Left lung (tissue), 10 donors: ENCODE results near the gene CEL. TPM values are rescaled to one million over a fixed set of nuclear protein-coding genes. Genes with fewer than 3 reads are reported as not detected.

Experiments used
- ATAC-seq: fragments of 200-7000 bp; cut with Tn5 transposase; one replicate; pipeline ENCODE4 v1.9.1; 2020; ENCODE audit warnings: moderate library complexity
- DNase-seq, 4 donors: peaks; one replicate each; pipeline ENCODE4 v3.0.0-alpha.2; 2013 to 2020
- H3K27ac ChIP-seq, 2 donors: fragments of 200-600 bp; sonication (generic) in 1 of 2; one replicate each; pipeline versions ENCODE4 v1.5.0 to v1.8.0; 2020 to 2021
- H3K27me3 ChIP-seq, 2 donors: fragments of 200-600 bp; sonication (generic) in 1 of 2; one replicate each; pipeline versions ENCODE4 v1.5.0 to v1.8.0; 2020 to 2021
- H3K36me3 ChIP-seq, 2 donors: fragments of 200-600 bp; sonication (generic) in 1 of 2; one replicate each; pipeline versions ENCODE4 v1.5.0 to v1.8.0; 2020 to 2021
- H3K4me1 ChIP-seq, 2 donors: fragments of 200-600 bp; one replicate each; pipeline ENCODE4 v1.8.0; 2021
- H3K4me3 ChIP-seq, 2 donors: fragments of 200-600 bp; sonication (generic) in 1 of 2; one replicate each; pipeline versions ENCODE4 v1.5.0 to v1.8.0; 2020 to 2021; ENCODE audit warnings: mild to moderate bottlenecking in 1 of 2
- H3K9me3 ChIP-seq, 2 donors: fragments of 200-600 bp; sonication (generic) in 1 of 2; one replicate each; pipeline versions ENCODE4 v1.5.0 to v1.8.0; 2020 to 2021
- intact Hi-C, 2 donors: fragments of 100-400 bp; cut with DNase I; formaldehyde crosslinking; loops; one replicate each; pipeline versions ENCODE4 v1.11.2 to v1.14.2; 2022
- microRNA-seq, 2 donors: library from miRNA; unstranded; fragments of <30 nt; microRNA quantifications; one replicate each; pipeline ENCODE4, GENCODE V29; 2019
- polyA plus RNA-seq, 6 donors: library from polyadenylated mRNA; unstranded; fragments of 120-200 nt; gene quantifications; one replicate each; pipeline ENCODE4 v1.2.1, GENCODE V29; 2013; ENCODE audit not compliant: insufficient read length in 6 of 6
- total RNA-seq, 2 donors: library from RNA; stranded (reverse); fragmentation: NEBNext Ultra II Directional; extraction: Animal tissue kit (Norgen Biotek cat#: 25700); gene quantifications; one replicate each; pipeline ENCODE4 v1.2.1, GENCODE V29; 2021
- TF ChIP-seq, protein P1 (sequence below), 2 donors: fragments of 200-600 bp; sonication (generic) in 1 of 2; IDR thresholded peaks; one replicate each; pipeline versions ENCODE4 v1.5.0 to v1.8.0; 2021; ENCODE audit warnings: antibody characterized with exemption in 2 of 2
- donor health status: DM: no; HTN: yes; CAD: no.
- donor health status: DM: no; HTN: no; CAD: no.

Gene CEL
- total and polyA plus RNA-seq, 8 donors: 0.47 to 2.6 (median 2.0) TPM

DNA sequence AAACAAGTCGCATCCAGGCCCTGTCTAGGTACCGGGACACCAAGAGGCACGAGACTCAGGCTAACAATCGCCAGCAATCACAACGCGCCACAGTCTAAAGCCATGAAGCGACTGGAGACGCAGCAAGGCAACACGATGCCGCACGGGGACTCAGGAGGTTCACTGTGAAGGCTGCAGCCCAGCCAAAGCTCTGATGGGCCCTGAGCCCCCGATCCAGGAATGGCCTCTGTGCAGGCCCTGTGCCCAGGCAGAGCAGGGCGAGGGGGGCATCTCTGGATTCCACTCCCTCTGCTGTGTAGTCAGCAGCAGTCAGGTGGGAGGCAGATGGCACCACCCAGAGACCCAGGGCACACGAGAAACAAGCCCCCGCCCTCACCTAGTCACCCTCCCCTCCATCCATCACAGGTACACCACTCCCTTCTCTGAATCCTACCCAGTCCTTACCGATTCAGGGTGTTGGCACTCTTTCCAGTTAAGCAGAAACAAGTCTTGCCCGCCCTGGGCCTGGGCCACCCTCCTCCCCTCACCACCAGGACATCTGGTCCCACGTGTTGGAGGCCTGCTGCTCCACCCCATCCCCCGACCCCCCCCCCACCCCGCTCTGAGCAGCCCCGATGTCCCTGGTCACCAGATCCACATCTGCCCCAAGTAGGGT is 58.2 kb downstream of the CEL start:
- H3K36me3 ChIP-seq: no peaks in the 10 kb centered on the region
- peak in 1 of 4 donors; percentile 69 for DNase-seq
- peak; percentile 6 for ATAC-seq
- TF ChIP-seq, protein P1, sequence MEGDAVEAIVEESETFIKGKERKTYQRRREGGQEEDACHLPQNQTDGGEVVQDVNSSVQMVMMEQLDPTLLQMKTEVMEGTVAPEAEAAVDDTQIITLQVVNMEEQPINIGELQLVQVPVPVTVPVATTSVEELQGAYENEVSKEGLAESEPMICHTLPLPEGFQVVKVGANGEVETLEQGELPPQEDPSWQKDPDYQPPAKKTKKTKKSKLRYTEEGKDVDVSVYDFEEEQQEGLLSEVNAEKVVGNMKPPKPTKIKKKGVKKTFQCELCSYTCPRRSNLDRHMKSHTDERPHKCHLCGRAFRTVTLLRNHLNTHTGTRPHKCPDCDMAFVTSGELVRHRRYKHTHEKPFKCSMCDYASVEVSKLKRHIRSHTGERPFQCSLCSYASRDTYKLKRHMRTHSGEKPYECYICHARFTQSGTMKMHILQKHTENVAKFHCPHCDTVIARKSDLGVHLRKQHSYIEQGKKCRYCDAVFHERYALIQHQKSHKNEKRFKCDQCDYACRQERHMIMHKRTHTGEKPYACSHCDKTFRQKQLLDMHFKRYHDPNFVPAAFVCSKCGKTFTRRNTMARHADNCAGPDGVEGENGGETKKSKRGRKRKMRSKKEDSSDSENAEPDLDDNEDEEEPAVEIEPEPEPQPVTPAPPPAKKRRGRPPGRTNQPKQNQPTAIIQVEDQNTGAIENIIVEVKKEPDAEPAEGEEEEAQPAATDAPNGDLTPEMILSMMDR (IDR thresholded peaks at IDR 0.05): no peak
- H3K27me3 ChIP-seq: no peaks in the 10 kb centered on the region
- H3K9me3 ChIP-seq: no peaks in the 10 kb centered on the region
- peak overlapping the region; percentile 91 to 97 for H3K27ac ChIP-seq
- peaks cover 37 to 90% of the 10 kb centered on the region in 2 donors for H3K4me1 ChIP-seq
- intact Hi-C loops: no loop called here
- H3K4me3 ChIP-seq: peak overlapping the region; percentile 73 to 87

DNA sequence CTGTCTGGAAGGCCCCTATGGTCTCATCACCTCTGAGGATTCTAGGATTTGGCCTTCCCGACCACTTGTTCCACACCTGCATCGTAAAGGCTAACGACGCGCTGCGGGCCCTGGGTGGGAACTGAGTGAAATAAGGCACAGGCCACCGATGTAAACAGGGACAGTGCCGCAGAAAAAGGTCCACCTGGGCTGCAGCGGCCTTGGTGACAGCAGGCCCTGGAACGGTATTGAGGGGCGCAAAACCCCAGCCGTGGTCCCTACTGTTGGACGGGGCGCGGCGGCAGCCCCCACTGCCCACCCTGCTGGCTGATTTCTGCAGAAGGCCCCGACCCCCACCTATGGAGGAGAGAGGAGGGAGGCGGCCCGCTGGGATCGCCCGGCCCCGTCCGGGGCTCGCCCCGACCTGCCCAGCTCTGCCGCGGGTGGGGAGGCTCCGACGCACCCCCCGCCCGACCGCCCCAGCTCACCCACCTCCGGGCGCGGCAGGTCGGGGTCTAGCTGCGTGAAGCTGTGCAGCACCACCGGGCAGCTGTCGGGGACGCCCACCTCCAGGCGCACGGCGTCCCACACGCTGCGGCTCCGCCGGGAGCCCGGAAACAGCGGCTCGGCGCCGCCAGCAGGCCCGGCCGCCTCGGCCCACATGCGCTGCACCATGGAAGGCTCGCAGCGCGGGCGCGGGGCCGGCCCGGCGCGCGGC is 58.9 kb downstream of the CEL start:
- TF ChIP-seq, protein P1 (IDR thresholded peaks at IDR 0.05): no peak
- peak overlapping the region; percentile 73 to 87 for H3K4me3 ChIP-seq
- H3K27ac ChIP-seq: peak overlapping the region; percentile 91 to 97
- no peaks in the 10 kb centered on the region for H3K27me3 ChIP-seq
- no peak for DNase-seq
- no peaks in the 10 kb centered on the region for H3K9me3 ChIP-seq
- H3K4me1 ChIP-seq: peaks cover 31 to 90% of the 10 kb centered on the region in 2 donors
- intact Hi-C loops: no loop called here
- no peaks in the 10 kb centered on the region for H3K36me3 ChIP-seq
- peak; percentile 1 for ATAC-seq

Small RNA genes lying within 50 kb of the gene (microRNA-seq; reads per million reads assigned to microRNA genes)
- gene MIR6877: 0.34 to 2.2 reads per million in 2 donors

Other genes with a start within 250 kb of the CEL start
- gene AK8, start 183.7 kb upstream of the CEL start, total RNA-seq: 1 to 10 TPM in 1 of 2 donors, under 1 TPM in 1; 0.55 to 1.9 TPM
- 1 to 10 TPM; 1.1 to 3.6 (median 3.0) TPM for gene AK8, start 183.7 kb upstream of the CEL start, polyA plus RNA-seq
- gene SPACA9, start 183.1 kb upstream of the CEL start, total RNA-seq: 1 to 10 TPM; 6.9 to 7.8 TPM
- 10 to 100 TPM in 4 of 6 donors, 1 to 10 TPM in 2; 8.4 to 13.4 (median 10.9) TPM for gene SPACA9, start 183.1 kb upstream of the CEL start, polyA plus RNA-seq
- gene TSC1, start 117.4 kb upstream of the CEL start, total RNA-seq: 10 to 100 TPM; 45.7 to 48.0 TPM
- gene TSC1, start 117.4 kb upstream of the CEL start, polyA plus RNA-seq: 10 to 100 TPM; 44.4 to 60.3 (median 52.3) TPM
- gene GFI1B, start 83.3 kb upstream of the CEL start, total RNA-seq: under 1 TPM; 0.18 to 0.90 TPM
- gene GFI1B, start 83.3 kb upstream of the CEL start, polyA plus RNA-seq: 1 to 10 TPM in 5 of 6 donors, under 1 TPM in 1; 0.77 to 1.4 (median 1.3) TPM
- 10 to 100 TPM; 37.3 to 41.5 TPM for gene GTF3C5, start 31.0 kb upstream of the CEL start, total RNA-seq
- gene GTF3C5, start 31.0 kb upstream of the CEL start, polyA plus RNA-seq: 10 to 100 TPM; 65.1 to 69.5 (median 66.8) TPM
- gene RALGDS, start 59.3 kb downstream of the CEL start, total RNA-seq: 10 to 100 TPM; 56.4 to 58.9 TPM
- 10 to 100 TPM; 43.5 to 54.3 (median 48.2) TPM for gene RALGDS, start 59.3 kb downstream of the CEL start, polyA plus RNA-seq
- 10 to 100 TPM; 22.2 to 45.1 TPM for gene GBGT1, start 101.9 kb downstream of the CEL start, total RNA-seq
- 1 to 10 TPM; 2.7 to 5.7 (median 4.6) TPM for gene GBGT1, start 101.9 kb downstream of the CEL start, polyA plus RNA-seq
- gene OBP2B, start 147.3 kb downstream of the CEL start, total RNA-seq: not detected
- not detected for gene OBP2B, start 147.3 kb downstream of the CEL start, polyA plus RNA-seq
- 1 to 10 TPM; 5.7 to 7.9 TPM for gene ABO, start 213.2 kb downstream of the CEL start, total RNA-seq
- gene ABO, start 213.2 kb downstream of the CEL start, polyA plus RNA-seq: 1 to 10 TPM; 2.6 to 6.3 (median 4.3) TPM